PC-3 (cell line): ENCODE results near the gene PTPMT1.

ENCODE experiments used
- CTCF ChIP-seq: fragments of 300-600 bp; sonication (generic); conservative IDR thresholded peaks from 2 replicates; pipeline ENCODE4 v1.5.1; 2017; ENCODE audit warnings: antibody characterized with exemption, low read depth, mild to moderate bottlenecking, low read length
- EZH2 ChIP-seq: fragments of 300-600 bp; sonication (generic); IDR thresholded peaks from one replicate; pipeline ENCODE4 v1.6.1; 2017; ENCODE audit warnings: antibody characterized with exemption, mild to moderate bottlenecking, low read length; ENCODE audit not compliant: unreplicated experiment

GRCh38 chr11:47595967-47596366 lies 30.6 kb downstream of the PTPMT1 start:
- TF ChIP-seq CTCF: no peak
- TF ChIP-seq EZH2: no peak
